ENCODE results near the gene PAAF1. TPM values are rescaled to one million over a fixed set of nuclear protein-coding genes. Genes with fewer than 3 reads are reported as not detected.

The PAAF1 gene
- total and polyA plus RNA-seq, 2 experiments from 2014 or later = 13.6 to 18.1 TPM

DNA sequence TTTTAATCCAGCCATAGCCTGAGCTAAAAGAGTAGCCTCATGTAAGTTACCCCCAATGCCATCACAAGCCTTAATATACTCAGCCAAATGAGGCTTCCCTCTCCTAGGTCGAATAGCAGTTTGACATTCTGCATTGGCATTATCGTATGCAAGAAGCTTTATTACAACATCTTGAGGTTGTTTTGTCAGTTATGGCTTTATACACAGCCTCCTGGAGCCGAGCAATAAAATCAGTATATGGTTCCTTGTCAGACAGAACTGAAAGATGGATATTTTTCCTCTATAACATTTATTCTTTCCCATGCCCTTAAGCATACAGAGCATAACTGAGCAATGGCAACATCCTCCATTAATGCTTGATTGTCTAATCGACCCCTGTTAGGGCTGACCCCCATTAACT, 68.6 kb downstream of the PAAF1 start:
- 0 out of 3 replicates have a peak, but pooled peaks cover 1% of the 10 kb centered on the region for H3K36me3 Mint-ChIP-seq (ENCODE audit: low read depth)
- Histone ChIP-seq H3K4me3 (no peak overlapping the region), H3K36me3 (ENCODE audit: insufficient read depth) (no peaks in the 10 kb centered on the region), H3F3A (replicated peaks; ENCODE audit: low read depth) (no peaks in the 10 kb centered on the region), H2AFZ (no peak overlapping the region), H3K79me2 (replicated peaks; ENCODE audit: insufficient read depth) (no peaks in the 10 kb centered on the region), H4K20me1 (replicated peaks; ENCODE audit: insufficient read depth) (no peaks in the 10 kb centered on the region), H3K4me1 (ENCODE audit: insufficient read depth) (no peaks in the 10 kb centered on the region), H3K9me2 (ENCODE audit: insufficient read depth) (no peaks in the 10 kb centered on the region), H3K4me2 (no peak overlapping the region), H3K27ac (ENCODE audit: low read depth) (no peak overlapping the region), H3K27me3 (ENCODE audit: insufficient read depth) (no peaks in the 10 kb centered on the region)
- H3K9me3 Mint-ChIP-seq = peaks cover 15% of the 10 kb centered on the region; the same call in 2 of the 3 replicates
- H3K27me3 Mint-ChIP-seq (ENCODE audit: insufficient read depth, low read depth, poor library complexity) = no peaks in the 10 kb centered on the region
- H3K4me3 Mint-ChIP-seq = no peak overlapping the region
- ATAC-seq (no peak), DNase-seq (ENCODE audit: low spot score) (no peak)
- TF ChIP-seq STAT1 (IDR thresholded peaks at IDR 0.05; ENCODE audit: unreplicated experiment) = no peak
- TF ChIP-seq JUNB (IDR thresholded peaks at IDR 0.05; ENCODE audit: unreplicated experiment) = no peak
- H3K27ac Mint-ChIP-seq = no peak overlapping the region
- no peaks in the 10 kb centered on the region for H3K4me1 Mint-ChIP-seq

DNA sequence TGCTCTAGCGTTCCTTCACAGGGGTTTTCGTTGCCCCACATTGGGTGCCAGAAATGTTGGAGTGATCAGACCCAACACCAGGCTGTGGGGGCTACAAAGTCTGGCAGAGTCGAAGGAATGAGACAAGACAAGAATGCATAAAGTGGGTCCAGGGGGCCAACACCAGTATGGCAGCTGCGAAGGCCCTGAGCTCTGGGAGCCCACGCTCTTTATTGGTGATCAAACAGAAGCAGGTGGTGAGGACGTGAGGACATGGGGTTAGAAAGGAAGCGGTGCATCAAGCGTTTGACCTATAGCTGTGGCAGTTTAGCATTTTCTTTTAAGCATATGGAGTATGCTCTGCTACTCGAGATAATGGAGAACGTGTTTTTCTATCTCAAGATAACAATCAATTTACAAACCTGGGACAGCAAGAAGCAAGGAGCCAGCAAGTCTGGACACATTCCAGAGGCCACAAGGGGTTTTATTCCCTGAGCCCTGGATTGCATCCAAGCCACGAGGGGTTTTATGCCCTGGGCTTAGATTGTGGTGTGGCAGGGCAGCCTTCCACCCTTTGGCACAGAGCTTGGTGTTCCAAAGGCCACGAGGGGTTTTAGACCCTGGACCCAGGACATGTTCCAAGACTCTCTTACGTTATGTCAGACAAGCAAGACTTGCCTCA, 70.1 kb downstream of the PAAF1 start:
- H3K4me1 Mint-ChIP-seq = no peaks in the 10 kb centered on the region; the same call in 2 of the 3 replicates
- no peaks in the 10 kb centered on the region for H3K9me2 ChIP-seq (ENCODE audit: insufficient read depth)
- ATAC-seq (no peak), DNase-seq (ENCODE audit: low spot score) (no peak)
- H3K4me3 Mint-ChIP-seq = no peak overlapping the region
- H3K4me3 ChIP-seq = no peak overlapping the region
- H3K27me3 Mint-ChIP-seq (ENCODE audit: insufficient read depth, low read depth, poor library complexity) = no peaks in the 10 kb centered on the region
- no peaks in the 10 kb centered on the region for H3K79me2 ChIP-seq (replicated peaks; ENCODE audit: insufficient read depth)
- H3K27me3 ChIP-seq (ENCODE audit: insufficient read depth) = no peaks in the 10 kb centered on the region
- H2AFZ ChIP-seq = no peak overlapping the region
- no peaks in the 10 kb centered on the region for H3F3A ChIP-seq (replicated peaks; ENCODE audit: low read depth)
- H3K4me2 ChIP-seq = no peak overlapping the region
- H3K27ac Mint-ChIP-seq = no peak overlapping the region
- peaks cover 3% of the 10 kb centered on the region; the same call in 1 of the 2 replicates for H3K4me1 ChIP-seq (ENCODE audit: insufficient read depth)
- H4K20me1 ChIP-seq (replicated peaks; ENCODE audit: insufficient read depth) = no peaks in the 10 kb centered on the region
- peaks cover 7% of the 10 kb centered on the region; the same call in 2 of the 3 replicates for H3K9me3 Mint-ChIP-seq
- TF ChIP-seq, protein P1, sequence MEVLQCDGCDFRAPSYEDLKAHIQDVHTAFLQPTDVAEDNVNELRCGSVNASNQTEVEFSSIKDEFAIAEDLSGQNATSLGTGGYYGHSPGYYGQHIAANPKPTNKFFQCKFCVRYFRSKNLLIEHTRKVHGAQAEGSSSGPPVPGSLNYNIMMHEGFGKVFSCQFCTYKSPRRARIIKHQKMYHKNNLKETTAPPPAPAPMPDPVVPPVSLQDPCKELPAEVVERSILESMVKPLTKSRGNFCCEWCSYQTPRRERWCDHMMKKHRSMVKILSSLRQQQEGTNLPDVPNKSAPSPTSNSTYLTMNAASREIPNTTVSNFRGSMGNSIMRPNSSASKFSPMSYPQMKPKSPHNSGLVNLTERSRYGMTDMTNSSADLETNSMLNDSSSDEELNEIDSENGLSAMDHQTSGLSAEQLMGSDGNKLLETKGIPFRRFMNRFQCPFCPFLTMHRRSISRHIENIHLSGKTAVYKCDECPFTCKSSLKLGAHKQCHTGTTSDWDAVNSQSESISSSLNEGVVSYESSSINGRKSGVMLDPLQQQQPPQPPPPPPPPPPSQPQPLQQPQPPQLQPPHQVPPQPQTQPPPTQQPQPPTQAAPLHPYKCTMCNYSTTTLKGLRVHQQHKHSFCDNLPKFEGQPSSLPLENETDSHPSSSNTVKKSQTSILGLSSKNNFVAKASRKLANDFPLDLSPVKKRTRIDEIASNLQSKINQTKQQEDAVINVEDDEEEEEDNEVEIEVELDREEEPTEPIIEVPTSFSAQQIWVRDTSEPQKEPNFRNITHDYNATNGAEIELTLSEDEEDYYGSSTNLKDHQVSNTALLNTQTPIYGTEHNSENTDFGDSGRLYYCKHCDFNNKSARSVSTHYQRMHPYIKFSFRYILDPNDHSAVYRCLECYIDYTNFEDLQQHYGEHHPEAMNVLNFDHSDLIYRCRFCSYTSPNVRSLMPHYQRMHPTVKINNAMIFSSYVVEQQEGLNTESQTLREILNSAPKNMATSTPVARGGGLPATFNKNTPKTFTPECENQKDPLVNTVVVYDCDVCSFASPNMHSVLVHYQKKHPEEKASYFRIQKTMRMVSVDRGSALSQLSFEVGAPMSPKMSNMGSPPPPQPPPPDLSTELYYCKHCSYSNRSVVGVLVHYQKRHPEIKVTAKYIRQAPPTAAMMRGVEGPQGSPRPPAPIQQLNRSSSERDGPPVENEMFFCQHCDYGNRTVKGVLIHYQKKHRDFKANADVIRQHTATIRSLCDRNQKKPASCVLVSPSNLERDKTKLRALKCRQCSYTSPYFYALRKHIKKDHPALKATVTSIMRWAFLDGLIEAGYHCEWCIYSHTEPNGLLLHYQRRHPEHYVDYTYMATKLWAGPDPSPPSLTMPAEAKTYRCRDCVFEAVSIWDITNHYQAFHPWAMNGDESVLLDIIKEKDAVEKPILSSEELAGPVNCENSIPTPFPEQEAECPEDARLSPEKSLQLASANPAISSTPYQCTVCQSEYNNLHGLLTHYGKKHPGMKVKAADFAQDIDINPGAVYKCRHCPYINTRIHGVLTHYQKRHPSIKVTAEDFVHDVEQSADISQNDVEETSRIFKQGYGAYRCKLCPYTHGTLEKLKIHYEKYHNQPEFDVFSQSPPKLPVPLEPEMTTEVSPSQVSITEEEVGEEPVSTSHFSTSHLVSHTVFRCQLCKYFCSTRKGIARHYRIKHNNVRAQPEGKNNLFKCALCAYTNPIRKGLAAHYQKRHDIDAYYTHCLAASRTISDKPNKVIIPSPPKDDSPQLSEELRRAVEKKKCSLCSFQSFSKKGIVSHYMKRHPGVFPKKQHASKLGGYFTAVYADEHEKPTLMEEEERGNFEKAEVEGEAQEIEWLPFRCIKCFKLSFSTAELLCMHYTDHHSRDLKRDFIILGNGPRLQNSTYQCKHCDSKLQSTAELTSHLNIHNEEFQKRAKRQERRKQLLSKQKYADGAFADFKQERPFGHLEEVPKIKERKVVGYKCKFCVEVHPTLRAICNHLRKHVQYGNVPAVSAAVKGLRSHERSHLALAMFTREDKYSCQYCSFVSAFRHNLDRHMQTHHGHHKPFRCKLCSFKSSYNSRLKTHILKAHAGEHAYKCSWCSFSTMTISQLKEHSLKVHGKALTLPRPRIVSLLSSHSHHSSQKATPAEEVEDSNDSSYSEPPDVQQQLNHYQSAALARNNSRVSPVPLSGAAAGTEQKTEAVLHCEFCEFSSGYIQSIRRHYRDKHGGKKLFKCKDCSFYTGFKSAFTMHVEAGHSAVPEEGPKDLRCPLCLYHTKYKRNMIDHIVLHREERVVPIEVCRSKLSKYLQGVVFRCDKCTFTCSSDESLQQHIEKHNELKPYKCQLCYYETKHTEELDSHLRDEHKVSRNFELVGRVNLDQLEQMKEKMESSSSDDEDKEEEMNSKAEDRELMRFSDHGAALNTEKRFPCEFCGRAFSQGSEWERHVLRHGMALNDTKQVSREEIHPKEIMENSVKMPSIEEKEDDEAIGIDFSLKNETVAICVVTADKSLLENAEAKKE (CRISPR knock-in tag; IDR thresholded peaks at IDR 0.05) = no peak
- no peak for TF ChIP-seq ZNF331 (CRISPR knock-in tag; IDR thresholded peaks at IDR 0.05; ENCODE audit: low read depth)
- no peak for TF ChIP-seq NANOG (IDR thresholded peaks at IDR 0.05; ENCODE audit: borderline replicate concordance)
- no peak for TF ChIP-seq ZNF114 (CRISPR knock-in tag; IDR thresholded peaks at IDR 0.05)
- no peak for TF ChIP-seq POLR2AphosphoS5 (IDR thresholded peaks at IDR 0.05; ENCODE audit: low read depth)
- no peak for TF ChIP-seq EZH2 (IDR thresholded peaks at IDR 0.05; ENCODE audit: low read depth, unreplicated experiment)
- TF ChIP-seq, protein P2, sequence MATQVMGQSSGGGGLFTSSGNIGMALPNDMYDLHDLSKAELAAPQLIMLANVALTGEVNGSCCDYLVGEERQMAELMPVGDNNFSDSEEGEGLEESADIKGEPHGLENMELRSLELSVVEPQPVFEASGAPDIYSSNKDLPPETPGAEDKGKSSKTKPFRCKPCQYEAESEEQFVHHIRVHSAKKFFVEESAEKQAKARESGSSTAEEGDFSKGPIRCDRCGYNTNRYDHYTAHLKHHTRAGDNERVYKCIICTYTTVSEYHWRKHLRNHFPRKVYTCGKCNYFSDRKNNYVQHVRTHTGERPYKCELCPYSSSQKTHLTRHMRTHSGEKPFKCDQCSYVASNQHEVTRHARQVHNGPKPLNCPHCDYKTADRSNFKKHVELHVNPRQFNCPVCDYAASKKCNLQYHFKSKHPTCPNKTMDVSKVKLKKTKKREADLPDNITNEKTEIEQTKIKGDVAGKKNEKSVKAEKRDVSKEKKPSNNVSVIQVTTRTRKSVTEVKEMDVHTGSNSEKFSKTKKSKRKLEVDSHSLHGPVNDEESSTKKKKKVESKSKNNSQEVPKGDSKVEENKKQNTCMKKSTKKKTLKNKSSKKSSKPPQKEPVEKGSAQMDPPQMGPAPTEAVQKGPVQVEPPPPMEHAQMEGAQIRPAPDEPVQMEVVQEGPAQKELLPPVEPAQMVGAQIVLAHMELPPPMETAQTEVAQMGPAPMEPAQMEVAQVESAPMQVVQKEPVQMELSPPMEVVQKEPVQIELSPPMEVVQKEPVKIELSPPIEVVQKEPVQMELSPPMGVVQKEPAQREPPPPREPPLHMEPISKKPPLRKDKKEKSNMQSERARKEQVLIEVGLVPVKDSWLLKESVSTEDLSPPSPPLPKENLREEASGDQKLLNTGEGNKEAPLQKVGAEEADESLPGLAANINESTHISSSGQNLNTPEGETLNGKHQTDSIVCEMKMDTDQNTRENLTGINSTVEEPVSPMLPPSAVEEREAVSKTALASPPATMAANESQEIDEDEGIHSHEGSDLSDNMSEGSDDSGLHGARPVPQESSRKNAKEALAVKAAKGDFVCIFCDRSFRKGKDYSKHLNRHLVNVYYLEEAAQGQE (IDR thresholded peaks at IDR 0.05; ENCODE audit: unreplicated experiment) = no peak
- TF ChIP-seq, protein P3, sequence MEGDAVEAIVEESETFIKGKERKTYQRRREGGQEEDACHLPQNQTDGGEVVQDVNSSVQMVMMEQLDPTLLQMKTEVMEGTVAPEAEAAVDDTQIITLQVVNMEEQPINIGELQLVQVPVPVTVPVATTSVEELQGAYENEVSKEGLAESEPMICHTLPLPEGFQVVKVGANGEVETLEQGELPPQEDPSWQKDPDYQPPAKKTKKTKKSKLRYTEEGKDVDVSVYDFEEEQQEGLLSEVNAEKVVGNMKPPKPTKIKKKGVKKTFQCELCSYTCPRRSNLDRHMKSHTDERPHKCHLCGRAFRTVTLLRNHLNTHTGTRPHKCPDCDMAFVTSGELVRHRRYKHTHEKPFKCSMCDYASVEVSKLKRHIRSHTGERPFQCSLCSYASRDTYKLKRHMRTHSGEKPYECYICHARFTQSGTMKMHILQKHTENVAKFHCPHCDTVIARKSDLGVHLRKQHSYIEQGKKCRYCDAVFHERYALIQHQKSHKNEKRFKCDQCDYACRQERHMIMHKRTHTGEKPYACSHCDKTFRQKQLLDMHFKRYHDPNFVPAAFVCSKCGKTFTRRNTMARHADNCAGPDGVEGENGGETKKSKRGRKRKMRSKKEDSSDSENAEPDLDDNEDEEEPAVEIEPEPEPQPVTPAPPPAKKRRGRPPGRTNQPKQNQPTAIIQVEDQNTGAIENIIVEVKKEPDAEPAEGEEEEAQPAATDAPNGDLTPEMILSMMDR (conservative IDR thresholded peaks at IDR 0.05; ENCODE audit: low read depth in 2 of 2) = no peak
- no peaks in the 10 kb centered on the region for H3K36me3 ChIP-seq (ENCODE audit: insufficient read depth)
- no peak overlapping the region for H3K27ac ChIP-seq (ENCODE audit: low read depth)
- no peaks in the 10 kb centered on the region for H3K36me3 Mint-ChIP-seq (ENCODE audit: low read depth)
